HG03025 (cell line): ENCODE results near the gene MTHFSD.

Source experiments
- ATAC-seq: cut with Tn5 transposase; IDR thresholded peaks from one replicate; pipeline ENCODE4 v1.9.1; 2021; ENCODE audit warnings: mild to moderate bottlenecking, moderate library complexity; ENCODE audit not compliant: unreplicated experiment, low FRiP score

MTHFSD gene

DNA sequence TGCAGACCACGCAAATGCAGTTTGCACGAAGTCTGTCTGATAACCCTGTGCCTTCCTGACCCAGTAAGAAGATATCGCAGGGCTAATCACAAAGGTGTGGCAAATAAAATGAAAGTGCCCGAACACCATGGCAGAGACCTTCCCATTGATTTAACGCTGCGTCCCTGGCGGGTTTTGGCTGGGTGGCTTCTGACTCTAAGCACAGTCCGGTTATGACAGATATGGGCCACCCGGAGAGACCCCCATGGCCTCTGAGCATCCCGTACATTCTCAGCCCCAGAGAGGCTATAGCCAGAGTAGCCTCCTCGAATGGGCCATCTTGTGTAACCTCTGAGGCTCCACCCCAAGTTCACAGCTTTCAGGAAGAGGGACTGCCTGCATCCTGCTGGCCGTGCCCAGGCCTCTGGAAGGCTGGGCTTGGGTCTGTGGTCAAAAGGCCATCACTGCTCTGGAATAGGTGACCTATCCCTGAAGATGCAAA, 17.0 kb upstream of the MTHFSD start:
- ATAC-seq = no peak

DNA sequence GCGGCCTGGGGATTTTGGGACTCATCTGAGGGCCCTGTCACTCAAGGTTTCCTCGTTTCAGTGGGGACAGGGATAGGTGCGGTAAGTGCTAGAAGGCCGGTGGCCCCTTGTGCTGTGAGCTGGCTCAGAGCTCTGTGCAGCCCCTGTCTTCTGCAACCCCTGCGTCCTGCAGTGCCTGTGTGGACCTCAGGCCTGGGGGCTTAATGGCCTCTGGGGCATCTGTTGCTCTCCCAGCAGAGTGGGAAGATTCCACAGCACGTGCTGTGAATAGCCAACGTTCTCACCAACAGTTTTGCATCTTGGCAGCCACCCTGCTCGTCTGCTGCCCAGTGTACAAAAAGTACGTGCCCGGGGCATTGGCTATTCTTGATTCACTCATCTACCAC, 16.5 kb upstream of the MTHFSD start:
- ATAC-seq = no peak

DNA sequence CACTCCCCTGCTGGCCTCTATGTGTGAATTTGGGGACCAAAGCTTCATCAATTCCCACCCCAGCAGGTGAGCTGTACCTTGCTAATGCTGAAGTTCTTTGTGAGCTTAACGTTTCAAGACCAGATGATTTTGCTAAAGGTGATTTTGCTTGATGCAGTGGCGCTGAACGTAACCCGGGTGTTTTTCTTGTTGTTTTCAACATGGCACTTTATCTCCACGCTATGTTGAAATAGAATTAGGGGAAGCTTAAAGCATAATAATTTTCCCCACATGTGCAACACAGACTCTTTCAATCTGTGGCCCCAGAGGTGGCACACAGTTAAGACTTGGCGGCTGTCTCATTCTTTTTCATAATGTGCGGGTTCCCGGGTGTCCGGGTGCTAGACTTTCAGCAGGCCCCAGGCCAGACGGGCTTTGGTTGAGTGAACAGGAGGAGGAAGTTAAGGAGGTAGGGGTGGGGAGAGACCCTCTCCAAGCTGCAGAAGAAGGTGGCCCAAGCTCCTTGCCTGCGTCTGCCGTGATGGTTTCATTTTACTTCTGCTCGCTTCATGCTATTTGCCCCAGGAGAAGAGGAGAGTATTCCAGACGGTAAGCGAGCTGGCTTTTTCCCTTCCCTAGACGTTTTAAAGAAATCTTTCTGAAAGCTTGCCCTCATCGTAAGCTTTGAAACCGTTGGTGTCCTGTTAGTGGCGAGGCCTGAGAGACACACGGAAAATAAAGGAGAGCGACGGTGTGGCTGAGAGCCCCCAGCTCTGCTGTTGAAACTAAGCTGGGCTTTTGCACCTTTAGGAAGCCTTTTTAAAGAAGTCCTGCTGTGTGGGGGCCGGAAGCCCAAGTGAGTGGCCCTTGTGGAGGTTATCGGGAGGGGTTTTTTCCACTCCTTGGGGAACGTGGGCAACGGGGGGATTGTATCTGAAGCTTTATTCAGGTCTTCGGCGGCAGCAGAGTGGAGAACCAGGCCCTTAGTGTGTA, 15.8 kb upstream of the MTHFSD start:
- no peak for ATAC-seq

DNA sequence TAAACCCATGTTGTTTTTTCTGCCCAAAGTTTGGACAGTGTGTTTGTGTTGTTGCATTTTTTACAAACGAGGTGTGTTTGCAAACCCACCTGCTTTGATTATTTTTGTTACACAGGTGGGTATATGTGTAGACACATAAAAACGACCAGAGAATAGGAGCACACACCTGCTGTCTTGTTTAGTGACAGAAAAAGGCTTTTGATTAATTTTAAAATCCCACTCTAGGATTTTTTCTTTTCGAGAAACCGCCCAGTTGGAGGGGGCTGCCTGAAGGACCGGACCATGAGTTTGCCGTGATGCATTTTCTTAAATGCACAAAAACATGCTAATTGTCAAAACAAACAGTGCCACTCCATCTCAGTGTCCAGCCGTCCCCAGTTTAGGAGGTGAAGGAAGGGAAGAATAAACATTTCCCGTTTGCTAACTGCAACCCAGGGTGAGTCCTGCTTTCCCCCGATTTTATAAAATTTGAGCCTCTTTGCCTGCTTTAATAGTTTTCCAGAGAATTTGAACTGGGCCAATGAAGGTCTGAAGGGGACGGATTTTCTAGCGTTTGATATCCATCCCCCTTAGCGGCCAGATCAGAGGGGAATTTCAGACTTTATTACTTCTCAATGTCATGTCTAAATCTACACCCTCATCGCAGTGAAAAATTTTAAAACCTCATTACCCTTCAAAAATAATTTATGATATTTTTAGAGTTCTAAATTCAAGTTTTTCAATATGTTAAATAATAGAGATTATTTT, 14.8 kb upstream of the MTHFSD start:
- no peak for ATAC-seq

DNA sequence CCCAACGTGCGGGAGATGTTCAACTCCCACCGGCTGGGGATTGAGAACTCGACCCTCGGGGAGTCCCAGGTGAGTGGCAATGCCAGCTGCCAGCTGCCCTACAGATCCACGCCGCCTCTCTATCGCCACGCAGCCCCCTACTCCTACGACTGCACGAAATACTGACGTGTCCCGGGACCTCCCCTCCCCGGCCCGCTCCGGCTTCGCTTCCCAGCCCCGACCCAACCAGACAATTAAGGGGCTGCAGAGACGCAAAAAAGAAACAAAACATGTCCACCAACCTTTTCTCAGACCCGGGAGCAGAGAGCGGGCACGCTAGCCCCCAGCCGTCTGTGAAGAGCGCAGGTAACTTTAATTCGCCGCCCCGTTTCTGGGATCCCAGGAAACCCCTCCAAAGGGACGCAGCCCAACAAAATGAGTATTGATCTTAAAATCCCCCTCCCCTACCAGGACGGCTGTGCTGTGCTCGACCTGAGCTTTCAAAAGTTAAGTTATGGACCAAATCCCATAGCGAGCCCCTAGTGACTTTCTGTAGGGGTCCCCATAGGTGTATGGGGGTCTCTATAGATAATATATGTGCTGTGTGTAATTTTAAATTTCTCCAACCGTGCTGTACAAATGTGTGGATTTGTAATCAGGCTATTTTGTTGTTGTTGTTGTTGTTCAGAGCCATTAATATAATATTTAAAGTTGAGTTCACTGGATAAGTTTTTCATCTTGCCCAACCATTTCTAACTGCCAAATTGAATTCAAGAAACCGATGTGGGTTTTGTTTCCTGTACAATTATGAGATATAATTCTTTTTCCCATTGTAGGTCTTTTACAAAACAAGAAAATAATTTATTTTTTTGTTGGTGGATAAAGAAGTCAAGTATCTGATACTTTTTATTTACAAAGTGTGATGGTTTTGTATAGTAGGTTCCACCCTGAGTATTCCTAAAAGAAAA, 13.9 kb upstream of the MTHFSD start:
- no peak for ATAC-seq

DNA sequence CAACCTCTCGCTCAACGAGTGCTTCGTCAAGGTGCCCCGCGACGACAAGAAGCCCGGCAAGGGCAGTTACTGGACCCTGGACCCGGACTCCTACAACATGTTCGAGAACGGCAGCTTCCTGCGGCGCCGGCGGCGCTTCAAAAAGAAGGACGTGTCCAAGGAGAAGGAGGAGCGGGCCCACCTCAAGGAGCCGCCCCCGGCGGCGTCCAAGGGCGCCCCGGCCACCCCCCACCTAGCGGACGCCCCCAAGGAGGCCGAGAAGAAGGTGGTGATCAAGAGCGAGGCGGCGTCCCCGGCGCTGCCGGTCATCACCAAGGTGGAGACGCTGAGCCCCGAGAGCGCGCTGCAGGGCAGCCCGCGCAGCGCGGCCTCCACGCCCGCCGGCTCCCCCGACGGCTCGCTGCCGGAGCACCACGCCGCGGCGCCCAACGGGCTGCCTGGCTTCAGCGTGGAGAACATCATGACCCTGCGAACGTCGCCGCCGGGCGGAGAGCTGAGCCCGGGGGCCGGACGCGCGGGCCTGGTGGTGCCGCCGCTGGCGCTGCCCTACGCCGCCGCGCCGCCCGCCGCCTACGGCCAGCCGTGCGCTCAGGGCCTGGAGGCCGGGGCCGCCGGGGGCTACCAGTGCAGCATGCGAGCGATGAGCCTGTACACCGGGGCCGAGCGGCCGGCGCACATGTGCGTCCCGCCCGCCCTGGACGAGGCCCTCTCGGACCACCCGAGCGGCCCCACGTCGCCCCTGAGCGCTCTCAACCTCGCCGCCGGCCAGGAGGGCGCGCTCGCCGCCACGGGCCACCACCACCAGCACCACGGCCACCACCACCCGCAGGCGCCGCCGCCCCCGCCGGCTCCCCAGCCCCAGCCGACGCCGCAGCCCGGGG, 12.9 kb upstream of the MTHFSD start:
- ATAC-seq = no peak

DNA sequence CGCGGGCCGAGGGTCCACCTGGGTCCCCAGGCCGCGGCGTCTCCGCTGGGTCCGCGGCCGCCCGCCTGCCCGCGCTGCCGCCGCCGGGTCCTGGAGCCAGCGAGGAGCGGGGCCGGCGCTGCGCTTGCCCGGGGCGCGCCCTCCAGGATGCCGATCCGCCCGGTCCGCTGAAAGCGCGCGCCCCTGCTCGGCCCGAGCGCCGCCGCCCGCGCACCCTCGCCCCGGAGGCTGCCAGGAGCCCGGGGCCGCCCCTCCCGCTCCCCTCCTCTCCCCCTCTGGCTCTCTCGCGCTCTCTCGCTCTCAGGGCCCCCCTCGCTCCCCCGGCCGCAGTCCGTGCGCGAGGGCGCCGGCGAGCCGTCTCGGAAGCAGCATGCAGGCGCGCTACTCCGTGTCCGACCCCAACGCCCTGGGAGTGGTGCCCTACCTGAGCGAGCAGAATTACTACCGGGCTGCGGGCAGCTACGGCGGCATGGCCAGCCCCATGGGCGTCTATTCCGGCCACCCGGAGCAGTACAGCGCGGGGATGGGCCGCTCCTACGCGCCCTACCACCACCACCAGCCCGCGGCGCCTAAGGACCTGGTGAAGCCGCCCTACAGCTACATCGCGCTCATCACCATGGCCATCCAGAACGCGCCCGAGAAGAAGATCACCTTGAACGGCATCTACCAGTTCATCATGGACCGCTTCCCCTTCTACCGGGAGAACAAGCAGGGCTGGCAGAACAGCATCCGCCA, 12.1 kb upstream of the MTHFSD start:
- no peak for ATAC-seq

DNA sequence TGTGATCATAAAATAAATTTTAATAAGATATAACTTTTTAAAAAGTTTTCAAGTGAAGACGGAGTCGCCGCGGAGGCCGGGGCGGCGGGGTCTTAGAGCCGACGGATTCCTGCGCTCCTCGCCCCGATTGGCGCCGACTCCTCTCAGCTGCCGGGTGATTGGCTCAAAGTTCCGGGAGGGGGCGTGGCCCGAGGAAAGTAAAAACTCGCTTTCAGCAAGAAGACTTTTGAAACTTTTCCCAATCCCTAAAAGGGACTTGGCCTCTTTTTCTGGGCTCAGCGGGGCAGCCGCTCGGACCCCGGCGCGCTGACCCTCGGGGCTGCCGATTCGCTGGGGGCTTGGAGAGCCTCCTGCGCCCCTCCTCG, 11.5 kb upstream of the MTHFSD start, which contains the start of gene FOXC2:
Gene FOXC2 (plus strand): TSS at position 229 of the 365 bp plus-strand sequence. CDS start 507 bp downstream, outside the sequence.
- no peak for ATAC-seq

DNA sequence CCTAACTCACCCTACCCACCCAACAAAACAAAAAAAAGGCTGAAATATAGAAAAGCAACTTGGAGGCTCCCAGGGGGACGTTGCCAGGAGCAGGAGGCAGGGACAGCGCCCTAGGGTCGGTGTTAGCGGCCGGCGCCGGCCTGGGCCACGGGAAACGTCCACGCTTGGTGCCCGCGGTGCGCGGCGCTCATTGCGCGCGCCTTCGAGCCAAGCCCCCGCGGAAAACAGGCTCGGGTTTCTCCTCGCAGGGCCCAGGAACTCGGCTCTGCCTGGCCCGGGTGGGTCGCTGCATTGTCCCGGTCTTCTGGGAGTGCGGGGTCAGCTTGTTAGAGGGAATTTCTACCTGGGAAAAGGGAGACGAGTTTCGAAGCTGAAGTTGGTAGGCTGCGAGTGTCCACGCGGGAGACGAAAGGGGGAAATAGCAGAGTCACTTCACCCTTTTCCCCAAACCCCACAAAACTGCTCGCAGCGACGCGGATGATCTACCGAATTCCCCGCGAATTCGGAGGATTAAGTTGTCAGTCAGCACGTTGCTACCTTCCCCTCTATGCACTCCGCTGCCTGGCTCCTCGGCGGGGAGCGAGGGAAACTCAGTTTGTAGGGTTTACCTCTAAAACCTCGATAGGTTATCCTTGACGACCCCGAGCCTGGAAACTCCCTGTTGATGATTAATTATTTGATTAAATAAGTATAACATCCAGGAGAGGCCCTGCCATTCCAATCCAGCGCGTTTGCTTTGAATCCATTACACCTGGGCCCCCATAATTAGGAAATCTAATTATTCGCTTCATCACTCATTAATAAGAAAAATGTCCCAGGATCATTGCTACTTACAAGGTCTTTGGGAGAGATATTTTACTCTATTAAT, 10.8 kb upstream of the MTHFSD start:
- ATAC-seq = no peak

DNA sequence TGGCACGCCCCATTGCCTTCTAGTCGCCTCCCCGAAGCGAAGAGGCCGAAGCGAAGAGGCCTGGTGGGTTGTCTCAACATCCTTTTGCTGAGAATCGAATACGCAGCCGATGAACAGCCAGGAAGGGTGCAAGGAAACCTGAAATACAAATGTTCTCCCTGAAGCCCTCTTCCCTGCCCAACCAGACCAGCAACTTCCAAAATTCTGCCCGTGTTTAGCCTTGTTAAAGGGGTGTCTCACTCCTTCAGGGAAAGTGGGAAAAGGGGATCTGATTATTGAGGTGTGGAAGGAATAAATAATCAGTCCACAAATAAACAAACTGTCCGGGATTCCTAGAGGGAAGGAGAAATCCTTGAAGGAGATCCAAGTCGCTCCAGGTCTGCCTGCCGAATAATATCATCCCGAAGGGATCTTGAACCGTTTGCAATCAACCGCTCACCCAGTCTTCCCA, 10.2 kb upstream of the MTHFSD start:
- ATAC-seq = no peak

DNA sequence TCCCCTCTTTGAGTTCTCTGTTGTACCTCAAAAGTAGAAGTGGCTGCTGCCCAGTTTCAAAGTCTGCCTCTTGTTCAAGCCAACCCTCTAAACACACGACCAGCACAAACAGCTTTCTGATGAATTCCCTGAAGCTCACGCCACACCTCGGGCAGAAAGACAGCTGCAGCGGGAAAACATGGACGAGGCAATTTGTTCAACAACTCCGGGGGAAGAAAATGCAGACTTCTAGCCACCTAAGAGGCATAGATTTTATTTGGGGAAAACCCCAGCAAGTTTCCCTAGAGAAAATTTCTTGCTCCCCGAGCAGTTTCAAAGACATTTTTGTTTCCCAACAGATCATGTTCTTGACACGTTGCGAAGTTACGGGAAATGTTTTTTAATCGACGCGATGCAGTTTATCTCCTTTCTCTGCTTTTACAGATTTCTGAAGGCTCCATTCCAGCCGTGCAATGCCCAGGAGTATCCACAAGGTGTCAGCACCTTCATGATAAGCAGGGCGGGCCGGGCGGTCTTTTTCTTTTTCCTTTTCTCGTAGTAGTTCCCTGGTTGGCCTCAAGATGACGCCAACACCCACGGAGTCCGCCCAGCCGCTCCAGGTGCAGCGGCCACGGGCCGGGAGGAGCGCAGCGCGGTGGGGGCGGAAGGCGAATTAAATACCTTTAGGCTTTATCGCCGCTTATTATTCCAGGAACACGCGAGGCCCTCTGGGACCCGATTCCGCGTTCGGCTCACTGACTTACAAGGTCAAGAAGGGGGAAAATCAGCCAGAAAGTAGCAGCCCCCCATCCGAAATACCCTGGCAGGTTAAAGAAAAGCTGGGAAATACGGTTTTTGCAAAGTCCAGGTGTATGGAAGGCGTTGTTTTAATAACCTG, 8.7 kb upstream of the MTHFSD start:
- ATAC-seq = no peak

DNA sequence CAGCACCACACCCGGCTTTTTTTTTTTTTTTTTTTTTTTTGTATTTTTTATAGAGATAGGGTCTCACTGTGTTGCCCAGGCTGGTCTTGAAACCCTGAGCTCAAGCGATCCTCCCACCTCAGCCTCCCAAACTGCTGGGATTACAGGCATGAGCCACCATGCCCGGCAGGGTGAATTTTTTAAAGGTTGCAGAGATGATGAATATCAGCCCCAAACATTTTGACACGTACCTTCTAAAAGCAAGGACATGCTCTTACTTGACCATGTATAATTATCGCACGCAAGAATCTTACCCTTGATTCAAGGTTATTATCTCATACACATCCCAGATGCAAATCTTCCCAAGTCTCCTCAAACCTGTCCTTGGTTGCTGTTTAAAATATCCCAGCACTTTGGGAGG, 7.3 kb upstream of the MTHFSD start:
- no peak for ATAC-seq

DNA sequence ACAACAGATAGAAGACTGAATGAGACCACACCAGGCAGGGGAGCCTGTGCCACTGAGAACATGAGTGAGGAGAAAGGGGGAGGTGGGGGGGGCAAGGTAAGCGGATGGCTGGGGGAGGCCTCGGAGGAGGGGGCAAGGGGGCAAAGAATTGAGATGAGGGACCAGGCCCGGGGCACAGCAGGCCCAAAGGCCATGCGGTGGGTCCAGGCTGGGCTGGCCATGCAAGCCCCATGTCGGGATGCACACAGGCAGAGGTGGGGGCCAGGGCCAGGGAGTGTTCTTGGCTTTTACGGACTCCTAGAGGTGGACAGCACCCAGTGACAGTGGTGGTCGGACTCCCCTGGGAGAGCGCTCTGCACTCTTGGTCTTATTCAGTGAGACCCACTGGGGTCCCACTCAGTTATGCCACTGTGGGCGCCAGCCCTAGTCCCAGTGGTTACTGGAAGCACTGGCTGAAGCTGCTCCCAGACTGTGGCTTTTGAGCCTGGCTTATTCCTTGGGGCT, 4.8 kb upstream of the MTHFSD start:
- no peak for ATAC-seq

DNA sequence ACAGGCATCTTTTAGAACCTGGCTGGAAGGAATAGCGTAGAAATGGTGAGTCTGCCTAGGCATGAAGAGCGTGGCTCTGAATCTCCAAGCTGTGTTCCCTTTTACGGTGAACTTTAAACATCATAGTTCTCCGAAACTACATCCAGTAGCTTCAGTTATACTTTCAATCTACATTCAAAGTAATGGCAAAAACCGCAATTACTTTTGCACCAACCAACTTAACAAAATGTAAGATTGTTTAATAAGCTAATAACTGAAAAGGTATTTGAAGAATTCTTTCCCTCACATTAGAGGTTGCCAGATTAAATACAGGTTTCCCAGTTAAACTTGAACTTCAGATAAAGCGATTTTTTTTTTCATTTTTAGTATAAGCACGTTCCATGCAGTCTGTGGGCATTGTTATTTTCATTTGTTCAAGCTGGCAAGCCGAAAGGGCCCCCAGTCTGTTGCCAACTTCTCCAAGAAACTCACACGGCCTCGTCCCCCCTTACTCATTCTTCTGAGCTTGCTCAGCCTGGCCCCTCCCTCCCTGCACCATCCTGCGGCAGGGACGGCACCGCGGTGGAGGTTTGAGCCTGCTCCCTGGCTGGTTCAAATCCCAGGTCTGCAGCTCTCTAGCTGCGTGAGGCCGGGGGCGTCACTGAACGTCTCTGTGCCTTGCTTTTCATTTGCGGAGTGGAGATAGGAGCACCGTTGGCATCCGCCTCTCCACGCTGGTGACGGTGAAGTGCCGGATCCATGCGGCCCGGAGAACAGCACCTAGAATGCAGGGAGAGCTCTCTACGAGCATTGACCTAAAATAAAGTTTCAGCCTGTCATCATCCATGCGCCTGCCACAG, 3.5 kb upstream of the MTHFSD start:
- ATAC-seq = no peak

DNA sequence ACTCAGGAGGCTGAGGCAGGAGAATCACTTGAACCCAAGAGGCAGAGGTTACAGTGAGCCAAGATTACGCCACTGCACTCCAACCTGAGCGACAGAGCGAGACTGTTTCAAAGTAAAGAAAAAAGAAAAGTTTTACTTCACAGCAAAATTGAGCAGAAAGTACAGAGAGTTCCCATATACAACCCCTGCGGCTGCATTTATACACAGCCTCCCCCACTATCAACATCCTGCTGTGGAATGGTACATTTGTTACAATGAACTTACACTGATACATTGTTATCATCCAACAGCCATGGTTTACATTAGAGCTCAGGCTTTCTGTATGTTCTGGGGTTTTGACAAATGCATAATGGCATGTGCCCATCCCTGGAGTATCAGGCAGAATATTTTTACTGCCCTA, 2.6 kb upstream of the MTHFSD start:
- no peak for ATAC-seq

DNA sequence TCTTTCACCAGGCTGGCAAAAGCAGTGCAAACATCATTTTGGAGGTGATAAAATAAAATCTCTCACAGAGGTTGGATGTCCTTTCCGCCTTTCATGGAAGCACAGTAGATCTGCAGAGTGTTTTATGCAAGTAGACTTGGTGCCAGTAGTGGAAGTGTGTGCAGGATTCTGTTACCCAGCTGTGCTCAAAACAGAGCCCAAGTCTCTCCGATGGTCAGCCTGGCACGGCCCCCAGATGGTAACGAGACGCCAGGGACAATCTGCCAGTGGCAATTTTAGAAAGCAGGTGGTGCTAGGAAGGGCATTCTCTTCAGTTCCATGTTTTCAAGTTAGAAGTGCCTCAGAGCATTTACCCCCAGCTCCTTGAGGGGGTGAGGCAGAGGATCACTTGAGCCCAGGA, 1.5 kb upstream of the MTHFSD start:
- no peak for ATAC-seq
